B cell (primary cell): ENCODE results near the gene SH3D19.

ENCODE experiments used
- EZH2 ChIP-seq: IDR thresholded peaks from 2 replicates; pipeline ENCODE4 v1.6.1; 2012; ENCODE audit warnings: borderline replicate concordance, low read depth, mild to moderate bottlenecking, moderate library complexity, low read length; ENCODE audit not compliant: insufficient read depth, poor library complexity, severe bottlenecking
- TF ChIP-seq, protein P1 (sequence below): fragments of 200-600 bp; IDR thresholded peaks from one replicate; pipeline ENCODE4 v1.8.0; 2022; ENCODE audit warnings: antibody characterized with exemption, mild to moderate bottlenecking

DNA sequence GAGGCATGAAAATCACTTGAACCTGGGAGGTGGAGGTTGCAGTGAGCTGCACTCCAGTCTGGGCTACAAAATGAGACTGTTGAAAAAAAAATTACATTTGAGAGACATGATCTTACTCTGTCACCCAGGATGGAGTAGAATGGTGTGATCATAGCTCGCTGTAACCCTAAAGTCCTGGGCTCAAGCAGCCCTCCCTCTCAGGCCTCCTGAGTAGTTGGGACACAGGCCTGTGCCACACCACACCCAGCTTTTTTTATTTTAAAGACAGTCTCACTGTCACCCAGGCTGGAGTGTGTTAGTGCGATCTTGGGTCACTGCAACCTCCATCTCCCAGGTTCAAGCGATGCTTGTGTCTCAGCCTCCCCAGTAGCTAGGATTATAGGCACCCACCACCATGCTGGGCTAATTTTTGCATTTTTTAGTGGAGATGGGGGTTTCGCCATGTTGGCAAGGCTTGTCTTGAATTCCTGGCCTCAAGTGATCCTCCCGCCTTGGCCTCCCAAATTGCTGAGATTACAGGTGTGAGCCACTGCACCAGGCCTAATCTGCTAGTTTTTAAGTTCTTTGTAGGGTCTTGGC, 219.9 kb downstream of the SH3D19 start:
- TF ChIP-seq, protein P1, sequence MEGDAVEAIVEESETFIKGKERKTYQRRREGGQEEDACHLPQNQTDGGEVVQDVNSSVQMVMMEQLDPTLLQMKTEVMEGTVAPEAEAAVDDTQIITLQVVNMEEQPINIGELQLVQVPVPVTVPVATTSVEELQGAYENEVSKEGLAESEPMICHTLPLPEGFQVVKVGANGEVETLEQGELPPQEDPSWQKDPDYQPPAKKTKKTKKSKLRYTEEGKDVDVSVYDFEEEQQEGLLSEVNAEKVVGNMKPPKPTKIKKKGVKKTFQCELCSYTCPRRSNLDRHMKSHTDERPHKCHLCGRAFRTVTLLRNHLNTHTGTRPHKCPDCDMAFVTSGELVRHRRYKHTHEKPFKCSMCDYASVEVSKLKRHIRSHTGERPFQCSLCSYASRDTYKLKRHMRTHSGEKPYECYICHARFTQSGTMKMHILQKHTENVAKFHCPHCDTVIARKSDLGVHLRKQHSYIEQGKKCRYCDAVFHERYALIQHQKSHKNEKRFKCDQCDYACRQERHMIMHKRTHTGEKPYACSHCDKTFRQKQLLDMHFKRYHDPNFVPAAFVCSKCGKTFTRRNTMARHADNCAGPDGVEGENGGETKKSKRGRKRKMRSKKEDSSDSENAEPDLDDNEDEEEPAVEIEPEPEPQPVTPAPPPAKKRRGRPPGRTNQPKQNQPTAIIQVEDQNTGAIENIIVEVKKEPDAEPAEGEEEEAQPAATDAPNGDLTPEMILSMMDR, result no peak
- TF ChIP-seq EZH2, result no peak
